ENCODE measurements around the gene PIK3CA. TPM values are rescaled to one million over a fixed set of nuclear protein-coding genes. Genes with fewer than 3 reads are reported as not detected.
"Not testable (repeated sequence)": the region's sequence is repeated elsewhere in the genome, so short reads cannot be mapped to it uniquely, and the experiment has no call there.

Gene PIK3CA
- total and polyA plus RNA-seq, 4 donors = 4.5 to 42.9 (median 16.0) TPM

DNA sequence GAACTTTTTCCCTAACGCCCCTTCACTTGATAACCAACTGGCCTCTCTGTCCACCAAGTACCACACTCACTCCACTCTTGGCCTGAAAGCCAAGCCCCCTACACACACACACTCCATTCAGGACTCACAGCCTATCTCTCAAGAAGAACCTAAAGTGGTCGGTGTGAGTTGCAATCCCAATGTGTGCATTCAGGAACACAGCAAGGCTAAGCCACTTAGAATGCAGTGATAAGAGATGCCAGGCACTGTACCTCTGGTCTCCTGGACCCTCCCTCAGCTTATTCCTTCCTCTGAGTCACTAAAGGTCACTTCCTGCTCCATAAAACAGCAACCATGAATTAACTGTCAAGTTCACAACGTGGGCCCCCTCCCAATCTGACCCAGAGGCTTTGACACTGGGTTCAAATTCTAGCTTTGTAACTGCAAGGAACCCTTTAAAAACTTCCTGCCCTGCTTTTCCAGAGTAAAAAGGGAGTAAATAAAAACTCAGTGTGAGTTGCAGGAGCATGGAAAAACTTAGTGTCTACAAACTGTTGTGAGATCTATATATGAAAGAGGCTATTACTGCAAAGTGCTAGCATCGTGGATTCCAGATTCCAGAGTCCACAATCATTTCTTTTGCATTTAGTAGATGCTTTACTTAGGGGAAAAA is 120.4 kb downstream of the PIK3CA start:
- no peak for DNase-seq
- no peaks in the 10 kb centered on the region for H3K36me3 ChIP-seq (ENCODE audit: control insufficient read depth in 4 of 4, insufficient read depth in 4 of 4, low read length in 4 of 4)
- no peak for ATAC-seq (ENCODE audit: insufficient read depth, low FRiP score)
- H3K27ac ChIP-seq (ENCODE audit: low read depth in 1 of 2, low read length in 1 of 2) = no peak overlapping the region
- no peaks in the 10 kb centered on the region for H3K9me3 ChIP-seq (ENCODE audit: control insufficient read depth in 4 of 4, insufficient read depth in 3 of 4, low read length in 3 of 4)
- H3K27me3 ChIP-seq (ENCODE audit: control insufficient read depth in 3 of 3, insufficient read depth in 3 of 3, low read length in 2 of 3) = no peaks in the 10 kb centered on the region
- TF ChIP-seq, protein P1, sequence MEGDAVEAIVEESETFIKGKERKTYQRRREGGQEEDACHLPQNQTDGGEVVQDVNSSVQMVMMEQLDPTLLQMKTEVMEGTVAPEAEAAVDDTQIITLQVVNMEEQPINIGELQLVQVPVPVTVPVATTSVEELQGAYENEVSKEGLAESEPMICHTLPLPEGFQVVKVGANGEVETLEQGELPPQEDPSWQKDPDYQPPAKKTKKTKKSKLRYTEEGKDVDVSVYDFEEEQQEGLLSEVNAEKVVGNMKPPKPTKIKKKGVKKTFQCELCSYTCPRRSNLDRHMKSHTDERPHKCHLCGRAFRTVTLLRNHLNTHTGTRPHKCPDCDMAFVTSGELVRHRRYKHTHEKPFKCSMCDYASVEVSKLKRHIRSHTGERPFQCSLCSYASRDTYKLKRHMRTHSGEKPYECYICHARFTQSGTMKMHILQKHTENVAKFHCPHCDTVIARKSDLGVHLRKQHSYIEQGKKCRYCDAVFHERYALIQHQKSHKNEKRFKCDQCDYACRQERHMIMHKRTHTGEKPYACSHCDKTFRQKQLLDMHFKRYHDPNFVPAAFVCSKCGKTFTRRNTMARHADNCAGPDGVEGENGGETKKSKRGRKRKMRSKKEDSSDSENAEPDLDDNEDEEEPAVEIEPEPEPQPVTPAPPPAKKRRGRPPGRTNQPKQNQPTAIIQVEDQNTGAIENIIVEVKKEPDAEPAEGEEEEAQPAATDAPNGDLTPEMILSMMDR (IDR thresholded peaks at IDR 0.05; ENCODE audit: control extremely low read depth, extremely low read depth) = no peak
- WGBS, 2 donors = 46 to 60% methylated on average over 4 of the region's 4 CpGs
- H3K4me1 ChIP-seq (ENCODE audit: control insufficient read depth in 5 of 5, insufficient read depth in 5 of 5, low read length in 5 of 5) = peaks cover 0 to 1% (median 0%) of the 10 kb centered on the region in 5 donors
- no peak overlapping the region for H3K4me3 ChIP-seq
- no peak overlapping the region for H3K9ac ChIP-seq (ENCODE audit: insufficient read depth in 1 of 2, low read length in 2 of 2)

- Histone ChIP-seq H3K4me3 (no peak overlapping the region), H3K36me3 (ENCODE audit: control insufficient read depth in 4 of 4, insufficient read depth in 4 of 4, low read length in 4 of 4) (no peaks in the 10 kb centered on the region), H3K27me3 (ENCODE audit: control insufficient read depth in 3 of 3, insufficient read depth in 3 of 3, low read length in 2 of 3) (no peaks in the 10 kb centered on the region), H3K4me1 (ENCODE audit: control insufficient read depth in 5 of 5, insufficient read depth in 5 of 5, low read length in 5 of 5) (peaks cover 0 to 1% (median 0%) of the 10 kb centered on the region in 5 donors), H3K27ac (ENCODE audit: low read depth in 1 of 2, low read length in 1 of 2) (no peak overlapping the region), H3K9ac (ENCODE audit: insufficient read depth in 1 of 2, low read length in 2 of 2) (no peak overlapping the region), H3K9me3 (ENCODE audit: control insufficient read depth in 4 of 4, insufficient read depth in 3 of 4, low read length in 3 of 4) (no peaks in the 10 kb centered on the region)
- TF ChIP-seq, protein P1 (IDR thresholded peaks at IDR 0.05; ENCODE audit: control extremely low read depth, extremely low read depth) = no peak
- 75% methylated on average over 4 of the region's 4 CpGs for WGBS, 2 donors
- ATAC-seq (ENCODE audit: insufficient read depth, low FRiP score) = no peak
- DNase-seq = no peak
Observed at GRCh38 chr3:179269152-179269707, 121.1 kb downstream of the PIK3CA start.

GRCh38 chr3:179272385-179272784 is 124.2 kb downstream of the PIK3CA start:
- Histone ChIP-seq H3K4me1 (ENCODE audit: control insufficient read depth in 5 of 5, insufficient read depth in 5 of 5, low read length in 5 of 5) (peaks cover 0 to 1% (median 0%) of the 10 kb centered on the region in 5 donors), H3K4me3 (no peak overlapping the region), H3K27ac (ENCODE audit: low read depth in 1 of 2, low read length in 1 of 2) (no peak overlapping the region), H3K9me3 (ENCODE audit: control insufficient read depth in 4 of 4, insufficient read depth in 3 of 4, low read length in 3 of 4) (no peaks in the 10 kb centered on the region), H3K9ac (ENCODE audit: insufficient read depth in 1 of 2, low read length in 2 of 2) (no peak overlapping the region), H3K36me3 (ENCODE audit: control insufficient read depth in 4 of 4, insufficient read depth in 4 of 4, low read length in 4 of 4) (no peaks in the 10 kb centered on the region), H3K27me3 (ENCODE audit: control insufficient read depth in 3 of 3, insufficient read depth in 3 of 3, low read length in 2 of 3) (no peaks in the 10 kb centered on the region)
- TF ChIP-seq, protein P1 (IDR thresholded peaks at IDR 0.05; ENCODE audit: control extremely low read depth, extremely low read depth) = no peak
- 87 to 92% methylated on average over 3 of the region's 3 CpGs for WGBS, 2 donors
- ATAC-seq (ENCODE audit: insufficient read depth, low FRiP score) (no peak), DNase-seq (no peak)

DNA sequence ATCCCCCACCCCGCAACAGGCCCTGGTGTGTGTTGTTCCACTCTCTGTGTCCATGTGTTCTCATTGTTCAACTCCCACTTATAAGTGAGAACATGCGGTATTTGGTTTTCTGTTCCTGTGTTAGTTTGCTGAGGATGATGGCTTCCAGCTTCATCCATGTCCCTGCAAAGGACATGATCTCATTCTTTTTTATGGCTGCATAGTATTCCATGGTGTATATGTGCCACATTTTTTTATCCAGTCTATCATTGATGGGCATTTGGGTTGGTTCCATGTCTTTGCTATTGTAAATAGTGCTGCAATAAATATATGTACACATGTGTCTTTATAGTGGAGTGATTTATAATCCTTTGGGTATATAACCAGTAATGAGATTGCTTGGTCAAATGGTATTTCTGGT is 126.3 kb downstream of the PIK3CA start:
- not testable (repeated sequence) for H3K9ac ChIP-seq (ENCODE audit: insufficient read depth in 1 of 2, low read length in 2 of 2); H3K36me3 ChIP-seq (ENCODE audit: control insufficient read depth in 4 of 4, insufficient read depth in 4 of 4, low read length in 4 of 4); H3K4me3 ChIP-seq; ATAC-seq (ENCODE audit: insufficient read depth, low FRiP score); H3K4me1 ChIP-seq (ENCODE audit: control insufficient read depth in 5 of 5, insufficient read depth in 5 of 5, low read length in 5 of 5); H3K27me3 ChIP-seq (ENCODE audit: control insufficient read depth in 3 of 3, insufficient read depth in 3 of 3, low read length in 2 of 3); DNase-seq; H3K9me3 ChIP-seq (ENCODE audit: control insufficient read depth in 4 of 4, insufficient read depth in 3 of 4, low read length in 3 of 4); H3K27ac ChIP-seq (ENCODE audit: low read depth in 1 of 2, low read length in 1 of 2)
- 94 to 95% methylated on average over 2 of the region's 2 CpGs for WGBS, 2 donors

Data from lung (tissue), 12 donors.